Measurements from ENCODE around the gene HTRA3.

DNA sequence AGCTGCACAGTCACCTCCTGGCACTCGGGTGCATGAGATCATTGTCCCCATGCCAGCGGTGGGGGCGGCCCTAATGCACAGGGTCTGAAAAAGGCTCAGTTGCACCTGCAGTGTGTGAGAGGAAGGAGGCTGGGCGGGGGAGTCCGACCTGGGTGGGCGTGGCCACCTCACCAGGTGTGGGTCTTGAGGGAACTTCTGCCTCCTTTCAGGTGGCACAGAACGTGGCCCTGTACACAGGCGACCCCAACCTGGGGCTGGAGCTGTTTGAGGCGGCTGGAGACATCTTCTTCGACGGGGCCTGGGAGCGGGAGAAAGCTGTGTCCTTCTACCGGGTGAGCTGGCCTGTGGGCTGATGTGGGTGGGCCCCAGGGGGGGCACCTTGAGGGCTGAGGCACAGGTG, 34.3 kb upstream of the HTRA3 start:
- TF ChIP-seq, protein P1, sequence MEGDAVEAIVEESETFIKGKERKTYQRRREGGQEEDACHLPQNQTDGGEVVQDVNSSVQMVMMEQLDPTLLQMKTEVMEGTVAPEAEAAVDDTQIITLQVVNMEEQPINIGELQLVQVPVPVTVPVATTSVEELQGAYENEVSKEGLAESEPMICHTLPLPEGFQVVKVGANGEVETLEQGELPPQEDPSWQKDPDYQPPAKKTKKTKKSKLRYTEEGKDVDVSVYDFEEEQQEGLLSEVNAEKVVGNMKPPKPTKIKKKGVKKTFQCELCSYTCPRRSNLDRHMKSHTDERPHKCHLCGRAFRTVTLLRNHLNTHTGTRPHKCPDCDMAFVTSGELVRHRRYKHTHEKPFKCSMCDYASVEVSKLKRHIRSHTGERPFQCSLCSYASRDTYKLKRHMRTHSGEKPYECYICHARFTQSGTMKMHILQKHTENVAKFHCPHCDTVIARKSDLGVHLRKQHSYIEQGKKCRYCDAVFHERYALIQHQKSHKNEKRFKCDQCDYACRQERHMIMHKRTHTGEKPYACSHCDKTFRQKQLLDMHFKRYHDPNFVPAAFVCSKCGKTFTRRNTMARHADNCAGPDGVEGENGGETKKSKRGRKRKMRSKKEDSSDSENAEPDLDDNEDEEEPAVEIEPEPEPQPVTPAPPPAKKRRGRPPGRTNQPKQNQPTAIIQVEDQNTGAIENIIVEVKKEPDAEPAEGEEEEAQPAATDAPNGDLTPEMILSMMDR (IDR thresholded peaks at IDR 0.05 in 8 of 11, conservative IDR thresholded peaks at IDR 0.05 in 3 of 11) = no peak
- no peak for TF ChIP-seq POLR2A (IDR thresholded peaks at IDR 0.05)
